Measurements from ENCODE around the gene NUP98.
A peak's percentile ranks its signal among the peaks of the same experiment; 100 is the strongest.

Gene NUP98

GRCh38 chr11:3797329-3798090 lies at the start of gene NUP98:
Gene NUP98 (minus strand): TSS chr11:3797554. CDS start chr11:3782117, 15,437 bp downstream.
- peak; percentile 99 for DNase-seq

GRCh38 chr11:3845670-3846069 lies 48.3 kb upstream of the NUP98 start:
- DNase-seq: no peak

GRCh38 chr11:3845246-3845645 lies 47.9 kb upstream of the NUP98 start:
- DNase-seq: no peak

- DNase-seq: no peak
These were observed 46.0 kb upstream of the NUP98 start for GRCh38 chr11:3843326-3843725.

GRCh38 chr11:3841426-3842350 lies 44.3 kb upstream of the NUP98 start:
- DNase-seq: peak; percentile 76 to 81

GRCh38 chr11:3840870-3841425 lies 43.6 kb upstream of the NUP98 start, which contains the start of gene RHOG:
Gene RHOG (minus strand): TSS chr11:3840959. CDS start chr11:3828138, 12,821 bp downstream.
- DNase-seq: peak; percentile 61 to 80

GRCh38 chr11:3840004-3840869 lies 42.9 kb upstream of the NUP98 start:
- DNase-seq: no peak

- no peak for DNase-seq
These were observed 41.1 kb upstream of the NUP98 start for GRCh38 chr11:3838504-3838903.

- DNase-seq: peak; percentile 35 to 41
These were observed 40.4 kb upstream of the NUP98 start for GRCh38 chr11:3837793-3838192.

GRCh38 chr11:3836903-3837302 lies 39.5 kb upstream of the NUP98 start:
- peak in 1 of 2 donors; percentile 32 for DNase-seq

GRCh38 chr11:3835751-3836150 lies 38.4 kb upstream of the NUP98 start:
- peak; percentile 33 to 35 for DNase-seq

- DNase-seq: peak in 1 of 2 donors; percentile 34
These were observed 37.5 kb upstream of the NUP98 start for GRCh38 chr11:3834664-3835461.

GRCh38 chr11:3834349-3834663 lies 37.0 kb upstream of the NUP98 start:
- DNase-seq: no peak

- no peak for DNase-seq
These were observed 36.1 kb upstream of the NUP98 start for GRCh38 chr11:3833449-3833848.

GRCh38 chr11:3832816-3833215 lies 35.5 kb upstream of the NUP98 start:
- no peak for DNase-seq

GRCh38 chr11:3831378-3832239 lies 34.3 kb upstream of the NUP98 start:
- DNase-seq: no peak

GRCh38 chr11:3830730-3831129 lies 33.4 kb upstream of the NUP98 start:
- DNase-seq: no peak

GRCh38 chr11:3830088-3830487 lies 32.7 kb upstream of the NUP98 start:
- no peak for DNase-seq

GRCh38 chr11:3827434-3828186 lies 30.3 kb upstream of the NUP98 start:
- peak in 1 of 2 donors; percentile 42 for DNase-seq

GRCh38 chr11:3826721-3827120 lies 29.4 kb upstream of the NUP98 start:
- peak; percentile 85 to 96 for DNase-seq
